GM06990 (cell line): ENCODE measurements around the gene PARVB.

ENCODE experiments used
- DNase-seq: peaks from one replicate; pipeline ENCODE4 v3.0.0-alpha.2; 2011; ENCODE audit not compliant: insufficient read length; ENCODE audit errors: extremely low read depth
- H3K27me3 ChIP-seq: replicated peaks from 2 replicates; pipeline ENCODE4 v1.6.0; 2011; ENCODE audit warnings: low read length; ENCODE audit not compliant: control insufficient read depth, insufficient read depth
- H3K36me3 ChIP-seq: 2 replicates; pipeline ENCODE4 v1.5.1; 2011; ENCODE audit warnings: low read length; ENCODE audit not compliant: control insufficient read depth, insufficient read depth
- H3K4me3 ChIP-seq: replicated peaks from 2 replicates; pipeline ENCODE4 v1.5.1; 2011; ENCODE audit warnings: low read depth, mild to moderate bottlenecking, control low read depth, low read length
- CTCF ChIP-seq: IDR thresholded peaks from 2 replicates; pipeline ENCODE4 v1.5.1; 2011; ENCODE audit warnings: low read length, control low read depth, mild to moderate bottlenecking, inconsistent platforms; ENCODE audit not compliant: insufficient read depth, poor library complexity, severe bottlenecking

PARVB gene

DNA sequence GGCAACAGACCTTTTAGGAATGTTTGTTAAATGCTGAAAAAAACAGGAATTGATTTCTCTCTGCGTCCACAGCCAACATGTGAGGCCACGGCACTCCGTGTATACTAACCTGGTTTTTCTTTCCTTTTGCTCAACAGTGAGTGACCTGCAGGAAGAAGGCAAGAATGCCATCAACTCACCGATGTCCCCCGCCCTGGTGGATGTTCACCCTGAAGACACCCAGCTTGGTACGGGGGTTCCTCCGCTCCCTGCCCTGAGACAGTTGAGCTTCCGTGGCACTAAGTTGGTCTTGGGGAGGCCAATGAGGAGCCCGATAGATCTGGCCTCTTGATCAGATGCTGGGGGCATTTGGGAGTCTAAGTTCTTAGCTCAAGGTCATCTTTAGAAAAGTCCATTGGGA, 69.7 kb downstream of the PARVB start:
- no peak for DNase-seq
- no peak for TF ChIP-seq CTCF
- peaks cover 22% of the 10 kb centered on the region for H3K36me3 ChIP-seq
- H3K4me3 ChIP-seq, result no peak overlapping the region
- no peaks in the 10 kb centered on the region for H3K27me3 ChIP-seq

DNA sequence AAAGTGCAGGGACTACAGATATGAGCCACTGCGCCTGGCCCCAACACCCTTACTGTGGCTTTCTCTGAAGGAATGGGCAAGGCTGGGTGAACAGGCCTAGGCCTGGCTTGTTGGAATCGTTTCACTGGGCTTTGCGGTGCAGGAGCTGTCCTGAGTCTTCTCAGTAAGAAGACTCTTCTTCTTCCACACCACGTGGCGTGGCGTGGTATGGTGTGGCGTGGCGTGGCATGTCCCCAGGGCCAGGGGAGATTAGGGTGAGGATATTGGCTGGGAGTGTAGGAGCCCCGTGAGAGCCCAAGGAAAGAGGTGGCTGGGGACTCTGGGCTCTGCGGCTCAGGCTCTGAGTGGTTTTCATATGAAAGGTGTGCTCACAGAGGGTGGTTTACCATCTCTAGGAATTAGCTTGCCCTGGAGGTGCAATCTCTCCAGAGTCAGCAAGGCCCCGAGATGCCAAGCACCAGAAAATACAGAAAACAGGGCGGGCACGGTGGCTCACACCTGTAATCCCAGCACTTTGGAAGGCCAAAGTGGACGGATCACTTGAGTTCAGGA, 70.7 kb downstream of the PARVB start:
- Histone ChIP-seq H3K27me3 (no peaks in the 10 kb centered on the region), H3K36me3 (peaks cover 19% of the 10 kb centered on the region), H3K4me3 (no peak overlapping the region)
- DNase-seq, result no peak
- TF ChIP-seq CTCF, result no peak

- DNase-seq, result no peak
- TF ChIP-seq CTCF, result no peak
- no peaks in the 10 kb centered on the region for H3K27me3 ChIP-seq
- peaks cover 24% of the 10 kb centered on the region for H3K36me3 ChIP-seq
- H3K4me3 ChIP-seq, result no peak overlapping the region
Observed at GRCh38 chr22:44096736-44097135, 72.6 kb downstream of the PARVB start.

DNA sequence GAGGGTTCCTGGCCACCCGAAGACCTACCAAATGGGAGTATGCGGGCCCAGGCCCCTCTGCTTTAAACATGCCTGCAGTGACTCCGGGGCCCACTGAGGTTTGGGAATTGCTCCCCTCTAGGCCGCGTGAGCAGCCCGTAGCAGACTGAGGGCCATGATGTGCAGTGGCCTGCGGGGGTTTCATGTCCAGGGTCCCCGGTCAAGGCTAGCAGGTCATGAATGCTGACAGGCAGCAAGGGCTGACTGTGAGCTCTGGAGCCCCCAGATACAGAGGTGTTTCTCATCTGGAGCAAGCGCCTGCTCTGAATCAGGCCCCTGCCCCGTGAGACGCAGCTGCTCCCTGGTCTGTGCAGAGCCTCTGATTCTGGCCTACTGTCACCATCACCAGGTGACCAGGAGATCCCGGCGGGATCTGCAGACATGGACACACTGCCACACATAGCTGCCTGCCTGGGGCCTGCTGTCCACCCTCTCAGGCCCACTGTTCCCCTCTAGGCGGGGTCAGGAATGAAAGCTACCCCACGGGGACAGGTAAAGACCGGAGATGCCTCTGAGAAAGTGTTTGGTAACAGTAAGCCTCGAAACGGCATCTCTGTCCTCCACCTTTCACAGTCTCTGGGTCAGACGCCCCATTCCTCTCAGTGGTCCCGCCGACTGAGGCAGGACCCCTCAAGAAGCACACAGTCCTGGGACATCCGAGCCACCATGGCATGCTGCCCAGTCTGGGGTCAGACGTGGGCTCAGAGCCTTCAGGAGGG, 73.3 kb downstream of the PARVB start:
- DNase-seq, result no peak
- no peak for TF ChIP-seq CTCF
- H3K27me3 ChIP-seq, result no peaks in the 10 kb centered on the region
- H3K36me3 ChIP-seq, result peaks cover 28% of the 10 kb centered on the region
- H3K4me3 ChIP-seq, result no peak overlapping the region

GRCh38 chr22:44098021-44098739, 74.1 kb downstream of the PARVB start:
- peaks cover 28% of the 10 kb centered on the region for H3K36me3 ChIP-seq
- TF ChIP-seq CTCF, result no peak

More at GRCh38 chr22:44098021-44098739, 74.1 kb downstream of the PARVB start:
- Histone ChIP-seq H3K27me3 (no peaks in the 10 kb centered on the region), H3K4me3 (no peak overlapping the region)
- no peak for DNase-seq
